Neural cell (in vitro differentiated cells): ENCODE measurements around the gene TENT5A. TPM values are rescaled to one million over a fixed set of nuclear protein-coding genes. Genes with fewer than 3 reads are reported as not detected.

ENCODE experiments used
- H2AFZ ChIP-seq: fragments of 200-600, 300-800 bp; sonication (generic), shearing (Covaris generic); 2 replicates; pipeline ENCODE4 v1.6.0; 2014; ENCODE audit warnings: low read depth, mild to moderate bottlenecking, antibody characterized with exemption, low read length, moderate library complexity
- H3F3A ChIP-seq: fragments of 200-600 bp; shearing (Covaris generic); 2 replicates; pipeline ENCODE4 v1.6.1; 2016; ENCODE audit warnings: mild to moderate bottlenecking, moderate library complexity, mixed read lengths, antibody characterized with exemption, low read length; ENCODE audit not compliant: insufficient read depth, poor library complexity, severe bottlenecking
- H3K27ac ChIP-seq: fragments of 200-600, 300-800 bp; sonication (generic), shearing (Covaris generic); 2 replicates; pipeline ENCODE4 v1.5.1; 2014; ENCODE audit warnings: mild to moderate bottlenecking, low read length, moderate library complexity
- H3K27me3 ChIP-seq: fragments of 300-800, 200-600 bp; sonication (generic), shearing (Covaris generic); 2 replicates; pipeline ENCODE4 v1.6.0; 2014; ENCODE audit warnings: mild to moderate bottlenecking, low read depth, low read length, moderate library complexity; ENCODE audit not compliant: insufficient read depth
- H3K36me3 ChIP-seq: fragments of 300-800, 200-600 bp; sonication (generic), shearing (Covaris generic); 2 replicates; pipeline ENCODE4 v1.5.1; 2014; ENCODE audit warnings: mild to moderate bottlenecking, antibody characterized with exemption, low read length, moderate library complexity; ENCODE audit not compliant: insufficient read depth
- H3K4me2 ChIP-seq: fragments of 300-800, 200-600 bp; sonication (generic), shearing (Covaris generic); 2 replicates; pipeline ENCODE4 v1.6.0; 2014; ENCODE audit warnings: mild to moderate bottlenecking, low read length
- H3K4me3 ChIP-seq: fragments of 300-800, 200-600 bp; sonication (generic), shearing (Covaris generic); 2 replicates; pipeline ENCODE4 v1.5.1; 2014; ENCODE audit warnings: mild to moderate bottlenecking, low read length, moderate library complexity
- H3K79me2 ChIP-seq: fragments of 200-600 bp; shearing (Covaris generic); replicated peaks from 2 replicates; pipeline ENCODE4 v1.6.0; 2014; ENCODE audit warnings: mild to moderate bottlenecking, low read length, moderate library complexity; ENCODE audit not compliant: insufficient read depth
- H3K9ac ChIP-seq: fragments of 300-800, 200-600 bp; sonication (generic), shearing (Covaris generic); 2 replicates; pipeline ENCODE4 v1.6.1; 2016; ENCODE audit warnings: mild to moderate bottlenecking, low read length, mixed read lengths
- H3K9me2 ChIP-seq: fragments of 200-600 bp; shearing (Covaris generic); 2 replicates; pipeline ENCODE4 v1.6.1; 2016; ENCODE audit warnings: mild to moderate bottlenecking, low read length, mixed read lengths; ENCODE audit not compliant: insufficient read depth
- H3K9me3 ChIP-seq: fragments of 200-600, 300-800 bp; sonication (generic), shearing (Covaris generic); 2 replicates; pipeline ENCODE4 v1.6.1; 2016; ENCODE audit warnings: mild to moderate bottlenecking, mixed run types, low read length, moderate library complexity, mixed read lengths
- H4K20me1 ChIP-seq: fragments of 200-600 bp; shearing (Covaris generic); 2 replicates; pipeline ENCODE4 v1.6.1; 2016; ENCODE audit warnings: mild to moderate bottlenecking, mixed run types; ENCODE audit not compliant: insufficient read depth
- CTCF ChIP-seq: fragments of 450-650 bp; IDR thresholded peaks from 2 replicates; pipeline ENCODE4 v1.5.1; 2014; ENCODE audit warnings: antibody characterized with exemption, mild to moderate bottlenecking, moderate library complexity; ENCODE audit not compliant: poor library complexity, severe bottlenecking
- EP300 ChIP-seq: fragments of 450-650 bp; conservative IDR thresholded peaks from 2 replicates; pipeline ENCODE4 v1.6.1; 2014; ENCODE audit warnings: antibody characterized with exemption, mild to moderate bottlenecking, moderate library complexity; ENCODE audit not compliant: poor library complexity, severe bottlenecking
- EZH2 ChIP-seq: fragments of 200-600, 300-800 bp; shearing (Covaris generic), sonication (generic); IDR thresholded peaks from 2 replicates; pipeline ENCODE4 v1.6.1; 2014; ENCODE audit warnings: antibody characterized with exemption, low read length, borderline replicate concordance, mild to moderate bottlenecking; ENCODE audit not compliant: insufficient read depth, poor library complexity, severe bottlenecking
- MXI1 ChIP-seq: fragments of 450-650 bp; conservative IDR thresholded peaks from 2 replicates; pipeline ENCODE4 v1.6.1; 2014; ENCODE audit warnings: antibody characterized with exemption, mild to moderate bottlenecking; ENCODE audit not compliant: poor library complexity, severe bottlenecking
- POLR2AphosphoS5 ChIP-seq: IDR thresholded peaks from 2 replicates; pipeline ENCODE4 v1.6.1; 2012
- RAD21 ChIP-seq: fragments of 450-650 bp; conservative IDR thresholded peaks from 2 replicates; pipeline ENCODE4 v1.6.1; 2014; ENCODE audit warnings: antibody characterized with exemption, mild to moderate bottlenecking, moderate library complexity
- SMC3 ChIP-seq: fragments of 450-650 bp; conservative IDR thresholded peaks from 2 replicates; pipeline ENCODE4 v1.6.1; 2014; ENCODE audit warnings: antibody characterized with exemption, mild to moderate bottlenecking, moderate library complexity; ENCODE audit not compliant: poor library complexity
- TAF1 ChIP-seq: IDR thresholded peaks from 2 replicates; pipeline ENCODE4 v1.6.1; 2012; ENCODE audit warnings: low read depth
- polyA plus RNA-seq: library from polyadenylated mRNA; depleted of rRNA; stranded (reverse); fragments of >200 nt; gene quantifications from 2 replicates; pipeline ENCODE4 v1.2.3, GENCODE V29; 2014
- TF ChIP-seq, protein P1 (sequence below): IDR thresholded peaks from 2 replicates; pipeline ENCODE4 v1.6.1; 2012; ENCODE audit warnings: borderline replicate concordance

Gene TENT5A
- polyA plus RNA-seq, 1 donor from 2014 or later = 0.47 TPM

DNA sequence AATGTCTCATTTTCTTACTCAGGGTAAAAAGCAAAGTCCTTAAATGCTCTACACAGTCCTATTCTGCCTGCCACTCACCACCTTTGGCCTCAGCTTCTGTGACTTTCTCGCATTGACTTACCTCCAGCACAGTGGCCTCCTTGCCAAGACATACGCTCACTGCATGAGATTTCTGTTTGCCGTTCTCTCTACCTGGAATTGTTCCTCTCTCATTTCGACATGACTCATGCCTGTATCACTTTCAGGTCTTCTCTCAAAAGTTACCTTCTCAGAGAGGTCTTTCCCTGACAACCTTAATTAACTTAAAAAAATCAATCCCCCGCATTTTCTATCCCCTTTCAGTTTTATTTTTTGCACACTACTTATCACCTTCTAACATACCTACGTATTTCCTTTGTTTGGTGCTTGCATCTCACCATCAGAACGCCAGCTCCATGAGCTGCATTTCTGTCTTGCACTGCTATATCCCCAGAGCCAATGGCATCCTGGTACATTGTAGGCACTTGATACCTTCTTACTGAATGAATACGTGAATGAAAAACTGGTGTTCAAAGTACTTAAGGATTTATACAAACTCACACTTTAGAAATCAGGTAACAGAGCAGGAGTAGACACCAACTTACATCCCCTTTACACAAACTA is 24.5 kb downstream of the TENT5A start:
- no peak overlapping the region for H2AFZ ChIP-seq
- H3K9me2 ChIP-seq = no peaks in the 10 kb centered on the region
- no peak overlapping the region for H3K4me2 ChIP-seq
- no peaks in the 10 kb centered on the region for H4K20me1 ChIP-seq
- no peaks in the 10 kb centered on the region for H3K9me3 ChIP-seq
- H3K9ac ChIP-seq = no peak overlapping the region
- no peaks in the 10 kb centered on the region for H3K36me3 ChIP-seq
- H3K79me2 ChIP-seq = no peaks in the 10 kb centered on the region
- H3K27me3 ChIP-seq = no peaks in the 10 kb centered on the region
- no peak overlapping the region for H3K4me3 ChIP-seq
- no peak overlapping the region for H3K27ac ChIP-seq
- no peak for TF ChIP-seq EZH2
- TF ChIP-seq TAF1 = no peak
- no peak for TF ChIP-seq SMC3
- TF ChIP-seq RAD21 = no peak
- TF ChIP-seq CTCF = no peak
- TF ChIP-seq POLR2AphosphoS5 = no peak
- TF ChIP-seq MXI1 = no peak
- TF ChIP-seq EP300 = no peak
- TF ChIP-seq, protein P1, sequence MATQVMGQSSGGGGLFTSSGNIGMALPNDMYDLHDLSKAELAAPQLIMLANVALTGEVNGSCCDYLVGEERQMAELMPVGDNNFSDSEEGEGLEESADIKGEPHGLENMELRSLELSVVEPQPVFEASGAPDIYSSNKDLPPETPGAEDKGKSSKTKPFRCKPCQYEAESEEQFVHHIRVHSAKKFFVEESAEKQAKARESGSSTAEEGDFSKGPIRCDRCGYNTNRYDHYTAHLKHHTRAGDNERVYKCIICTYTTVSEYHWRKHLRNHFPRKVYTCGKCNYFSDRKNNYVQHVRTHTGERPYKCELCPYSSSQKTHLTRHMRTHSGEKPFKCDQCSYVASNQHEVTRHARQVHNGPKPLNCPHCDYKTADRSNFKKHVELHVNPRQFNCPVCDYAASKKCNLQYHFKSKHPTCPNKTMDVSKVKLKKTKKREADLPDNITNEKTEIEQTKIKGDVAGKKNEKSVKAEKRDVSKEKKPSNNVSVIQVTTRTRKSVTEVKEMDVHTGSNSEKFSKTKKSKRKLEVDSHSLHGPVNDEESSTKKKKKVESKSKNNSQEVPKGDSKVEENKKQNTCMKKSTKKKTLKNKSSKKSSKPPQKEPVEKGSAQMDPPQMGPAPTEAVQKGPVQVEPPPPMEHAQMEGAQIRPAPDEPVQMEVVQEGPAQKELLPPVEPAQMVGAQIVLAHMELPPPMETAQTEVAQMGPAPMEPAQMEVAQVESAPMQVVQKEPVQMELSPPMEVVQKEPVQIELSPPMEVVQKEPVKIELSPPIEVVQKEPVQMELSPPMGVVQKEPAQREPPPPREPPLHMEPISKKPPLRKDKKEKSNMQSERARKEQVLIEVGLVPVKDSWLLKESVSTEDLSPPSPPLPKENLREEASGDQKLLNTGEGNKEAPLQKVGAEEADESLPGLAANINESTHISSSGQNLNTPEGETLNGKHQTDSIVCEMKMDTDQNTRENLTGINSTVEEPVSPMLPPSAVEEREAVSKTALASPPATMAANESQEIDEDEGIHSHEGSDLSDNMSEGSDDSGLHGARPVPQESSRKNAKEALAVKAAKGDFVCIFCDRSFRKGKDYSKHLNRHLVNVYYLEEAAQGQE = no peak
- no peaks in the 10 kb centered on the region for H3F3A ChIP-seq

GRCh38 chr6:81725127-81725526 is 27.4 kb downstream of the TENT5A start:
- Histone ChIP-seq H3K9ac (no peak overlapping the region), H3K79me2 (no peaks in the 10 kb centered on the region), H4K20me1 (no peaks in the 10 kb centered on the region), H3K9me3 (no peaks in the 10 kb centered on the region), H3K4me2 (no peak overlapping the region), H3K4me3 (no peak overlapping the region), H2AFZ (no peak overlapping the region), H3K9me2 (no peaks in the 10 kb centered on the region), H3K27me3 (no peaks in the 10 kb centered on the region), H3F3A (no peaks in the 10 kb centered on the region), H3K27ac (no peak overlapping the region), H3K36me3 (no peaks in the 10 kb centered on the region)
- TF ChIP-seq RAD21 = no peak
- TF ChIP-seq CTCF = no peak
- no peak for TF ChIP-seq POLR2AphosphoS5
- no peak for TF ChIP-seq TAF1
- no peak for TF ChIP-seq EP300
- TF ChIP-seq, protein P1 = no peak
- TF ChIP-seq EZH2 = no peak
- no peak for TF ChIP-seq MXI1
- no peak for TF ChIP-seq SMC3
